ENCODE results near the gene ZDHHC14. TPM values are rescaled to one million over a fixed set of nuclear protein-coding genes. Genes with fewer than 3 reads are reported as not detected.

The ZDHHC14 gene
- polyA plus RNA-seq, 2 of the 4 experiments (the other 2 are of a cell fraction), result 2.2 to 2.8 TPM

- POLR2A ChIA-PET, result no interaction called here
- CTCF ChIA-PET, result interaction anchor here (1.5 kb wide), 1 partner anchor 12 kb away, joined by 4 read pairs; no protein-coding TSS in a partner anchor
- Histone ChIP-seq H3K4me1 (0 out of 3 replicates have a peak, but pooled peaks cover 4% of the 10 kb centered on the region), H3K4me2 (no peak overlapping the region), H3K27ac (no peak overlapping the region), H3K4me3 (no peak overlapping the region), H3K9me3 (no peaks in the 10 kb centered on the region; the same call in 2 of the 3 replicates)
- FAIRE-seq, result no peak
- DNase-seq (ENCODE audit: low read depth in 1 of 2, low spot score in 1 of 2), result no peak
- no peak for ATAC-seq
- no peak for TF ChIP-seq ESRRA (IDR thresholded peaks at IDR 0.05; ENCODE audit: borderline replicate concordance, low read length)
- TF ChIP-seq CHD4 (IDR thresholded peaks at IDR 0.05; ENCODE audit: borderline replicate concordance), result no peak
- TF ChIP-seq RFX5 (IDR thresholded peaks at IDR 0.05), result no peak
- TF ChIP-seq EHF (CRISPR knock-in tag; IDR thresholded peaks at IDR 0.05), result no peak
- no peak for TF ChIP-seq CBX2 (IDR thresholded peaks at IDR 0.05; ENCODE audit: borderline replicate concordance, low read depth)
- TF ChIP-seq KDM1A (IDR thresholded peaks at IDR 0.05; ENCODE audit: low read depth), result no peak
- no peak for TF ChIP-seq E2F6 (IDR thresholded peaks at IDR 0.05; ENCODE audit: borderline replicate concordance, low read depth)
- no peak for TF ChIP-seq RAD21 (conservative IDR thresholded peaks at IDR 0.05 in 1 of 2, IDR thresholded peaks at IDR 0.05 in 1 of 2)
- no peak for TF ChIP-seq FOXS1 (CRISPR knock-in tag; IDR thresholded peaks at IDR 0.05)
- TF ChIP-seq CTCF (IDR thresholded peaks at IDR 0.05), result no peak
- TF ChIP-seq RNF2 (IDR thresholded peaks at IDR 0.05; ENCODE audit: borderline replicate concordance, low read depth), result no peak
- no peak for TF ChIP-seq SREBF2 (IDR thresholded peaks at IDR 0.05)
- TF ChIP-seq FOSB (CRISPR knock-in tag; IDR thresholded peaks at IDR 0.05), result no peak
- no peak for TF ChIP-seq FOSL2 (IDR thresholded peaks at IDR 0.05)
- TF ChIP-seq FOSL2 (CRISPR knock-in tag; IDR thresholded peaks at IDR 0.05), result no peak
- TF ChIP-seq USF2 (IDR thresholded peaks at IDR 0.05), result no peak
- TF ChIP-seq HEYL (CRISPR knock-in tag; IDR thresholded peaks at IDR 0.05), result no peak
- no peak for TF ChIP-seq MYC (IDR thresholded peaks at IDR 0.05; ENCODE audit: borderline replicate concordance, low read length)
- TF ChIP-seq MAZ (IDR thresholded peaks at IDR 0.05; ENCODE audit: borderline replicate concordance, low read depth, low read length), result no peak
- no peak for TF ChIP-seq BCL3 (IDR thresholded peaks at IDR 0.05)
- WGBS (ENCODE audit: missing lambda C conversion rate), result 75% methylated on average over 2 of the region's 2 CpGs
Observed at GRCh38 chr6:157385482-157385881, 4.5 kb downstream of the ZDHHC14 start.

- ATAC-seq, result no peak
- no peak overlapping the region for H3K4me3 ChIP-seq
- H3K9me3 ChIP-seq, result peaks cover 4% of the 10 kb centered on the region
- 93% methylated on average over 6 of the region's 6 CpGs for WGBS (ENCODE audit: missing lambda C conversion rate)
- 0 out of 3 replicates have a peak, but pooled peaks cover 4% of the 10 kb centered on the region for H3K4me1 ChIP-seq
- ChIA-PET POLR2A (no interaction called here), CTCF (interaction anchor here (1.5 kb wide), 1 partner anchor 11 kb away, joined by 4 read pairs; no protein-coding TSS in a partner anchor)
- DNase-seq (ENCODE audit: low read depth in 1 of 2, low spot score in 1 of 2), result no peak
- TF ChIP-seq RNF2 (IDR thresholded peaks at IDR 0.05; ENCODE audit: borderline replicate concordance, low read depth) (no peak), RAD21 (conservative IDR thresholded peaks at IDR 0.05 in 1 of 2, IDR thresholded peaks at IDR 0.05 in 1 of 2) (no peak), RARB (CRISPR knock-in tag; IDR thresholded peaks at IDR 0.05) (no peak), HES2 (IDR thresholded peaks at IDR 0.05) (no peak), MAFK (IDR thresholded peaks at IDR 0.05; ENCODE audit: partially characterized antibody) (no peak), SMC3 (IDR thresholded peaks at IDR 0.05) (no peak), TFCP2L1 (CRISPR knock-in tag; IDR thresholded peaks at IDR 0.05) (no peak), HOXA7 (CRISPR knock-in tag; IDR thresholded peaks at IDR 0.05) (no peak), BCL3 (IDR thresholded peaks at IDR 0.05) (no peak), E2F6 (IDR thresholded peaks at IDR 0.05; ENCODE audit: borderline replicate concordance, low read depth) (no peak), NR3C1 (IDR thresholded peaks at IDR 0.05) (no peak), RCOR1 (IDR thresholded peaks at IDR 0.05; ENCODE audit: low read depth, low read length) (no peak)
- H3K4me2 ChIP-seq, result no peak overlapping the region
- H3K27ac ChIP-seq, result no peak overlapping the region
- no peak for FAIRE-seq
Observed at GRCh38 chr6:157386023-157386422, 5.0 kb downstream of the ZDHHC14 start.

Data from A549 (cell line).